ENCODE data around the gene FKBP11. TPM values are rescaled to one million over a fixed set of nuclear protein-coding genes. Genes with fewer than 3 reads are reported as not detected.

Gene FKBP11
- total RNA-seq, 6 experiments from 2014 or later, result 34.9 to 59.5 (median 52.5) TPM

GRCh38 chr12:48934312-48934706, 9.0 kb upstream of the FKBP11 start:
- H3K9me3 ChIP-seq, result no peaks in the 10 kb centered on the region
- H3K4me1 ChIP-seq, result peaks cover 0 to 1% (median 0%) of the 10 kb centered on the region in 4 donors
- no peaks in the 10 kb centered on the region for H3K27me3 ChIP-seq
- no peak overlapping the region for H3K4me3 ChIP-seq
- no peak for DNase-seq
- no CpG with 5 or more reads among the region's 1 CpG for WGBS (ENCODE audit: insufficient coverage, low coverage, low lambda C conversion rate, missing lambda C conversion rate)
- intact Hi-C loops (cut with DNase I), result loop anchor here (10.0 kb wide), 1 partner anchor 80 kb away; the partner anchor contains the start of gene DDX23 (in 2 of the 2)
- ATAC-seq, result peak in 2 of 4 donors; percentile 27 to 28
- H3K27ac ChIP-seq, result no peak overlapping the region
- H3K36me3 ChIP-seq, result peaks cover 0 to 8% (median 2%) of the 10 kb centered on the region in 4 donors
- TF ChIP-seq CTCF (IDR thresholded peaks at IDR 0.05) (peak in 3 of 4 donors; percentile 25 to 37 (median 31)), POLR2A (IDR thresholded peaks at IDR 0.05) (no peak)

- H3K9me3 ChIP-seq, result no peaks in the 10 kb centered on the region
- DNase-seq (no peak), ATAC-seq (peak in 2 of 4 donors; percentile 29 to 30)
- H3K27ac ChIP-seq, result peak overlapping the region in 1 of 3 donors; percentile 21
- H3K27me3 ChIP-seq, result no peaks in the 10 kb centered on the region
- H3K36me3 ChIP-seq, result peaks cover 0 to 3% (median 1%) of the 10 kb centered on the region in 4 donors
- WGBS (ENCODE audit: insufficient coverage, low coverage, low lambda C conversion rate, missing lambda C conversion rate), result 50% methylated on average over 3 of the region's 9 CpGs
- intact Hi-C loops (cut with DNase I), result loop anchor here (10.0 kb wide), 1 partner anchor 79 kb away; the partner anchor contains the start of gene DDX23 (in 2 of the 2)
- peaks cover 0 to 1% (median 0%) of the 10 kb centered on the region in 4 donors for H3K4me1 ChIP-seq
- TF ChIP-seq CTCF (IDR thresholded peaks at IDR 0.05) (no peak), POLR2A (IDR thresholded peaks at IDR 0.05) (no peak)
- no peak overlapping the region for H3K4me3 ChIP-seq
Measured at GRCh38 chr12:48933664-48934311, 8.5 kb upstream of the FKBP11 start.

GRCh38 chr12:48932878-48933277, 7.6 kb upstream of the FKBP11 start:
- TF ChIP-seq CTCF (IDR thresholded peaks at IDR 0.05) (no peak), POLR2A (IDR thresholded peaks at IDR 0.05) (no peak)
- WGBS (ENCODE audit: insufficient coverage, low coverage, low lambda C conversion rate, missing lambda C conversion rate), result 100% methylated on average over 1 of the region's 2 CpGs
- Histone ChIP-seq H3K4me3 (no peak overlapping the region), H3K27me3 (no peaks in the 10 kb centered on the region), H3K27ac (peak overlapping the region in 1 of 3 donors; percentile 21), H3K9me3 (no peaks in the 10 kb centered on the region), H3K36me3 (peaks cover 0 to 2% (median 0%) of the 10 kb centered on the region in 4 donors), H3K4me1 (peaks cover 0 to 1% (median 0%) of the 10 kb centered on the region in 4 donors)
- ATAC-seq, result no peak
- DNase-seq, result no peak
- intact Hi-C loops (cut with DNase I), result loop anchor here (10.0 kb wide), 1 partner anchor 78 kb away; the partner anchor contains the start of gene DDX23 (in 2 of the 2)

GRCh38 chr12:48930475-48930874, 5.2 kb upstream of the FKBP11 start:
- H3K4me1 ChIP-seq, result peaks cover 0 to 4% (median 0%) of the 10 kb centered on the region in 4 donors
- no peak overlapping the region for H3K4me3 ChIP-seq
- DNase-seq, result no peak
- no peaks in the 10 kb centered on the region for H3K27me3 ChIP-seq
- ATAC-seq, result no peak
- WGBS (ENCODE audit: insufficient coverage, low coverage, low lambda C conversion rate, missing lambda C conversion rate), result 78% methylated on average over 3 of the region's 4 CpGs
- H3K9me3 ChIP-seq, result no peaks in the 10 kb centered on the region
- H3K27ac ChIP-seq, result no peak overlapping the region
- intact Hi-C loops (cut with DNase I), result loop anchor here (10.0 kb wide), 1 partner anchor 76 kb away; the partner anchor contains the start of gene DDX23 (in 2 of the 2)
- TF ChIP-seq CTCF (IDR thresholded peaks at IDR 0.05) (no peak), POLR2A (IDR thresholded peaks at IDR 0.05) (no peak)
- H3K36me3 ChIP-seq, result peaks cover 0 to 2% (median 0%) of the 10 kb centered on the region in 4 donors
